VCaP (cell line): ENCODE results near the gene ECHS1.

ENCODE experiments used
- H3K27ac ChIP-seq: fragments of 450-650 bp; 2 replicates; pipeline ENCODE4 v1.5.1; 2017
- CTCF ChIP-seq: fragments of 450-650 bp; conservative IDR thresholded peaks from 2 replicates; pipeline ENCODE4 v1.5.1; 2017; ENCODE audit warnings: mild to moderate bottlenecking, moderate library complexity

ECHS1 gene

GRCh38 chr10:133403359-133403758 is 30.2 kb upstream of the ECHS1 start:
- no peak for TF ChIP-seq CTCF

GRCh38 chr10:133401981-133402725 is 29.0 kb upstream of the ECHS1 start:
- H3K27ac ChIP-seq, result no peak overlapping the region
- TF ChIP-seq CTCF, result no peak

More at GRCh38 chr10:133403359-133403758, 30.2 kb upstream of the ECHS1 start:
- no peak overlapping the region for H3K27ac ChIP-seq

- TF ChIP-seq CTCF, result no peak
- no peak overlapping the region for H3K27ac ChIP-seq
These were observed 28.3 kb upstream of the ECHS1 start for GRCh38 chr10:133401500-133401899.

GRCh38 chr10:133400624-133401424 is 27.7 kb upstream of the ECHS1 start:
- no peak for TF ChIP-seq CTCF
- H3K27ac ChIP-seq, result no peak overlapping the region

- no peak overlapping the region for H3K27ac ChIP-seq
- no peak for TF ChIP-seq CTCF
These were observed 26.0 kb upstream of the ECHS1 start for GRCh38 chr10:133399123-133399601.

- no peak overlapping the region for H3K27ac ChIP-seq
- no peak for TF ChIP-seq CTCF
These were observed 24.8 kb upstream of the ECHS1 start for GRCh38 chr10:133397938-133398337.

GRCh38 chr10:133396035-133396624 is 23.0 kb upstream of the ECHS1 start:
- TF ChIP-seq CTCF, result no peak
- no peak overlapping the region for H3K27ac ChIP-seq
